Embryonic facial prominence (tissue), 1 donor: ENCODE measurements around the gene NCBP3.
"Not testable (repeated sequence)": the region's sequence is repeated elsewhere in the genome, so short reads cannot be mapped to it uniquely, and the experiment has no call there.

Source experiments
- DNase-seq: peaks from one replicate; pipeline ENCODE4 v3.0.0-alpha.2; 2016; ENCODE audit errors: extremely low spot score

The NCBP3 gene

DNA sequence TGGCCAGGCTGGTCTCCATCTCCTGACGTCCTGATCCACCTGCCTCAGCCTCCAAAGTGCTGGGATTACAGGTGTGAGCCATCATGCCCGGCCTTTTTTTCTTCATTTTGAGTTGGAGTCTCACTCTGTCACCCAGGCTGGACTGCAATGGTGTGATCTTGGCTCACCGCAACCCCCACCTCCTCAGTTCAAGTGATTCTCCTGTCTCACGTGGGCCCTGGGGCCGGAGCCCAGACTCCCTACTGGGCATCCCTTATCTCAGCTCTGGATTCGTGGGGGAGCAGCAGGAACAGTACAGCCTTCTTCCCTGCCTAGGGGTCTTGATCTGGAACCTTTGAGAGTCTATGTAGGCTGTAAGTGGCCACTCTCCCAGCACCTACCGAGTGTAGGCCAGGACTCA is 52.8 kb downstream of the NCBP3 start:
- not testable (repeated sequence) for DNase-seq

DNA sequence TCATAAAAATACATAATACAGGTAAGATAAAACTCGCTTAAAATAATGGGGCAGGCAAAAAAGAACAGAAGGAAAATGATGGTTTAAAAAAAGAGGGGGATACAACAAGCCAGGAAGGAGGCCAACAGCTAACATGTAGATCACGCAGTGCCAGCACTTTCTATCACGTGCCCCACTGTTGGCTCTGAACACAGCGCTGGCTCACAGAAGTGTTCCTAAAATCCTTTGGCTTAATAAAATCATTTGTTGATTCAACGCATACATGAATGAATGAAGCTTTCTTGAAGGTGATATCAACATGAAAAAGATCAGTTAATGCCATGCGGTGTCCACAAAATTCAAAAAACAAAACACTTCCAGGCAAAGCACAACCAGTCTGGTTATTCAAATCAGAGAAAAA is 53.6 kb downstream of the NCBP3 start:
- no peak for DNase-seq

- no peak for DNase-seq
Measured at GRCh38 chr17:3788200-3788599, 57.8 kb downstream of the NCBP3 start.

DNA sequence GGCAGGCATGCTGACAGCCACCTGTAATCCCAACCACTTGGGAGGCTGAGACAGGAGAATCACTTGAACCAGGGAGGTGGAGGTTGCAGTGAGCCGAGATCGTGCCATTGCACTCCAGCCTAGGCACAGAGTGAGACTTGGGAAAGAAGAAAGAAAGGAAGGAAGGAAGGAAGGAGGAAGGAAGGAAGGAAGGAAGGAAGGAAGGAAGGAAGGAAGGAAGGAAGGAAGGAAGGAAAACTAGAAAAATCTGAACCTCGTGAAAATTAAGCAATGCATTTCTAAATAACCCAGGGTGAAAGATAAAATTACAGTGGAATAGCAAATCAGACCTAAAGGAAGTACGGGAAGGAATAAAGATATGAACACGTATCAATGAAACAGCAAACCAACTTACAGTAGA is 60.7 kb downstream of the NCBP3 start:
- DNase-seq: not testable (repeated sequence)

- DNase-seq: no peak
Measured at GRCh38 chr17:3782751-3783150, 63.3 kb downstream of the NCBP3 start.

DNA sequence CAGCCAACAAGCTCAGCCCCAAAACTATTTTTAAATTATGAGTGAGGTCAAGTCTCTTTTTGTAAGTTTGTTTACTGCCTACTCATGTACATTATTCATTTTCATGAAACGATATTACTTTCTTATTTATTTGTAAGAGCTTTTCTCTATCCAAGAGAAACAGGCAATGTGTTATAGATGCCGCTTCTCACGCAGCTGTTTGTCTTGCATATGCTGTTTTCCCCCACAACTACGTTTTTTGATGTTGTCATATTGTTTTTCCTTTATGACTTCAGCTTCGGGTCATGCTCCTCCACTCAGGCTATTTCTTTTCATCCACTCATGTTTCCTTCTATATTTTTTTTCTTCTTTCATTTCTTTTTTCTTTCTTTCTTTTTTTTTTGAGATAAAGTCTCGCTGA is 65.1 kb downstream of the NCBP3 start:
- no peak for DNase-seq

DNA sequence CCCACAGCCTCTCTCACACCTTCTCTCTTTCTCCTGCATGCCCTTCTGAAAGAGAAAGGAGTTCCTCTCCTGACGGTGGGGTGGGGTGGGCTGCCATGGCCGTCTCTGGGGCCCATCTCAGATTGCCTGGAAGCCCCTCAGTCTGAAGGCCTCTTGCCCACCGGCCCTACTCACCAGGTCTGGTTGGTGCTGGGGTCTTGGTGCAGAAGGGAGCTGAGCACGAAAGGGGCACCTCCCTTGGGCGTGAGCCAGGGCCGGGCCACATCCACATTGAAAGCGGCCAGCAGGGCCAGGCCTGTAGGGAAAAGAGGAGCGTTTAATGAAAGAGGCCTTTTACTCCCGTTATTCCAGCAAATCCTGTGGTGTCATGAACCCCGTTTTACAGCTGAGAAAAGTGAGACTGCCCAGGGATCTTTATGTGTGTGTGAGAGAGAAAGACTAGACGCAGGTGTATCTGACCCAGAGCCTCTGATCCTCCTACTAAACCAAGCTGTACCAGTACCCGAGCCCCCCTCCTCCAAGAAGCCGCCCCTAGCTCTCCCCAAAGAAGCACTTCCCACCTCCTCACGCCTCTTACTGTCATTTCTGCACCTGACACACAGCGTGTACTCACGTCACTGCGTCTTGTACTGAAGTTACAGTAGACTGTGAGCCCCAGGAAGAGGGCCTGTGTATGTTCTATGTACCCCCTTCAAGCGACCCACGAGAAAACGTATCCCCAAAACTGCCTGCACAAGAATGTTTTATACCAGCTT is 68.5 kb downstream of the NCBP3 start:
- DNase-seq: no peak

DNA sequence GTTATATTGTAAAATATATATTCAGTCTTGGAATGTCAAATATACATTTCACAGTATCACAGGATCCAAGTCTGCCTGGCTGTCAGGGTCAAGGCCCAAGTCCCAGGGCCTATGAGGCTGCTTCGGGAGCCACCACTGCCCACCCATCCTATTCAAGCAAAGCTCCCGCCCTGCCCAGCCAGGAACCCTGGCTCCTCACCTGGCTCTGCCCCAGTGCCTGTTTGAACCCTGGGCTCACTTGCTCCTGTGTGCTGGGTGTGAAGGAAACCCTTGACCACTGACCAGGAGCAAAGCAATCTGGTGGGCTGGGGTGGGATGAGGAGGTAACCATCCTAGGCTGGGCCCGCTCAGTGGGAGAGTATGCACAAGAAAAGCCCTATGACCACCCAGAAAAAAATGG is 72.1 kb downstream of the NCBP3 start:
- DNase-seq: no peak

DNA sequence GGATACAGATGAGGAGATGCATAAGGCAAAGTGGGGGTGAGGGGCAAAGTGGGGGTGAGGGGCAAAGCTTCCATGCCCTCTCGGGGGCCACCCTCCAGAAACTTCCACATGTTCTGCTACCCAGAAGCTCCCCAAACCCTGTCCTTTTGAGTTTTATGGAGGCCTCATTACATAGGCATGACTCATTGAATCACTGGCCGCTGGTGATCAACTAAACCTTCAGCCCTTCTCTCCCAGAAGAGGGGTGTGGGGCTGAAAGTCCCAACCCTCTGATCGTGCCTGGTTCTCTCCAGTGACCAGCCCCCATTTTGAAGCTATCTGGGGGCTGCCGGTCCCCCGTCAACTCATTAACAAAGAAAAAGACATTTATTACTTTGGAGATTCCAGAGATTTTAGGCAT is 72.5 kb downstream of the NCBP3 start:
- no peak for DNase-seq

DNA sequence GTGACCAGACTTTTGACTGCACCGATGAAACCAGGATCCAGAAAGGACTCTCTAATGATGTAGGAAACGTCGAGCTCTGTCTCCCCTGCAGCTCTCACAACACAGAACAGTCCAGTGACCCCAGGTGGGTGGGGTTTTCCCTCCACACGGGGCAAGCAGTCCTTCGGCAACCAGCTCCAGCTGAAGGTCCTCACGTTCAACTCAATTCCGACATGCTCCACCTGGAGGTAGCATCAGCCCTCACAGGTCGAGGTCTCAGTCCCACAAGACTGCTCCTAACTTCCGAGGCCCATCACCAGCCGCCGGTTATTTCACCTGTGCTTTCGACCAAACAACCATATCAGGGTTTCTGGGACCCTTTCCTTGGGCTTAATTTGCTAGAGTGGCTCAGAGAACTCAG is 73.3 kb downstream of the NCBP3 start:
- no peak for DNase-seq

GRCh38 chr17:3771140-3771539 is 74.9 kb downstream of the NCBP3 start:
- DNase-seq: no peak

DNA sequence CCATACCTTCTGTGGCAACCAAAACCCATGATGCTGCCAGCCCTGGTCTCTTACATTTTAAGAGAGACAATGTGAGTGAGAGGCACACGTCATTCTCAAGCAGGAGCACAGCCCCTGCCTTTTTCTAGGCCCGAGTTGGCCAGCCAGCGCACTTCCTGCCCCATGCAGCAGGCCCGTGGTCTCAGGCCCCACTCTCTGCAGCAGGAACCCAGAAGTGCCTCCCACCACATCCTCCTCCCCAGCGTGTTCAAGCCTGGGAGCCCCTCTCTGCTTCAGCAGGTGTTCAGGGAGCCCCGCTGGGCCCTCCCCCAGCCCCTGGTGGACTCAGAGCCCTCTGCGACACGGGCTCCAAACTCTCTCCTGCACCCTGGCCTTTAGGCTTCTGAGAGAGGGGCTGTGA is 75.6 kb downstream of the NCBP3 start:
- DNase-seq: no peak

- no peak for DNase-seq
Measured at GRCh38 chr17:3768769-3769168, 77.3 kb downstream of the NCBP3 start.

DNA sequence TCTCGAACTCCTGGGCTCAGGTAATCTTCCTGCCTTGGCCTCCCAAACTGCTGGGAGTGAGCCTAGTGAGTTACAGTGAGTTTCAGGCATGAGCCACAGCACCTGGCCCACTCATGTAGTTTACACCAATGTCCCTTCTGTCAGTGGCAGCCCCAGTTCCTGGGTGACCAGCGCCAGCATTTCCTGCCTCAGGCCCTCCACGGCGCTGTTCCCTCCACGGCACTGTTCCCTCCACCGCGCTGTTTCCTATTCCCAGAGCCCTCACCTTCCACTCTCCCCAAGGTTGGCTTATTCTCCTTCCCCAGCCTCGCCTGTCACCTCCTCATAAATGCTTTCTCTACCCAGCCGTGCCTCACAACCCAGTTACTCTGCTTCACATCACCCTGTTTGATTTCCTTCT is 77.7 kb downstream of the NCBP3 start:
- DNase-seq: no peak

GRCh38 chr17:3766779-3767178 is 79.3 kb downstream of the NCBP3 start:
- DNase-seq: no peak

- DNase-seq: no peak
Measured at GRCh38 chr17:3765981-3766380, 80.1 kb downstream of the NCBP3 start.

- no peak for DNase-seq
Measured at GRCh38 chr17:3763777-3764170, 82.3 kb downstream of the NCBP3 start.

DNA sequence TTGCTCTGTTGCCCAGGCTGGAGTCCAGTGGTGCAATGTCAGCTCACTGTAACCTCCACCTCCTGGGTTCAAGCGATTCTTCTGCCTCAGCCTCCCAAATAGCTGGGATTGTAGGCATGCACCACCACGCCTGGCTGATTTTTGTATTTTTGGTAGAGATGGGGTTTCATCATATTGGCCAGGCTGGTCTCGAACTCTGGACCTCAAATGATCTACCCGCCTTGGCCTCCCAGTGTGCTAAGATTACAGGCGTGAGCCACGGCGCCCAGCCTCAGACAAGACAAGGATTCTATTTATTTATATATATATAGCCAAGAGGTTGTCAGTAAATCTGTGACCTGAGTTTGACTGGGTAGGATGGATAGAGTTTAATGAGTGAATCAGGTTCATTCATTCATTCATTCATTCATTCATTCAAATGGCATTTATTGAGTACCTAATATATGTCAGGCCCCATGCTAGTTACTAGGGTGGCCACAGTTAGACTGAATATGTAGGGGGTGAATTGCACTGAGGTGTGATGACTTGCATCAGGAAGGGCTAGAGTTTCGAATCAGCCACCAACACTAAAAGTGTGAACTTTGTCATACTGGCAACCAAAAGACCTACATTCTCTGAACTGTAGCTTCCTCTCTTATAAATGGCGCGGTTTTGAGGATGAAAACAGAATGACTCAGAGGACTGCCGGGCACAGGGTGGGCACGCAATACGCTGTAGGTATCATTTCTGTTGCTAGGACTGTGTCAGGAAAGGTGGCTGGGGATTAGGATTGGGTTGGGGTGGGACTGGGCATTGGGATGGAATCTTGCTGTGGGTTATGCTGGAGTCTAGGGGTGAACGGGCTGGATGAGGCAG is 82.9 kb downstream of the NCBP3 start:
- DNase-seq: no peak

DNA sequence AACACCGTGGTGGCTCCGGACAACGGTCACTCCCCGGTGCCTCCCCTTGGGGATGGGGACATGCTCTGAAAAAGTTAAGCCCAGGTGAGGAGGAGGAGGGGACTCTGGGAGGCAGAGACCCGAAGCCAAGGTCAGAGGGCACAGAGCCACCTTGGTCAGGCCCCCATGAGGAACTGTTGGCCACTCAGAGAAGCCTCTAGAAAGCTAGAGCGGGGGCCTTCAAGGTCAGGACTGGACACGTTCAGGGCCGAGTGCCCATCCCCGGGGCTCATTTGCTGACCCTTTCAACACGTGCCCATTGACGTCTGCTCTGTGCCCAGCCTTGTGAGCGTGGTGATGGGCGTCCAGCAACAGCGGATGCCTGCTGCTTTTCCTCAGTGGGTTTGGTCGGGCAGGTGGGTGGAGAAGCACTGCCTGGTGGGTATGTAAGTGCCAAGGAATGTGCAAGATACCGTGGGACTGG is 84.1 kb downstream of the NCBP3 start:
- no peak for DNase-seq

- no peak for DNase-seq
Measured at GRCh38 chr17:3761036-3761917, 84.8 kb downstream of the NCBP3 start.

DNA sequence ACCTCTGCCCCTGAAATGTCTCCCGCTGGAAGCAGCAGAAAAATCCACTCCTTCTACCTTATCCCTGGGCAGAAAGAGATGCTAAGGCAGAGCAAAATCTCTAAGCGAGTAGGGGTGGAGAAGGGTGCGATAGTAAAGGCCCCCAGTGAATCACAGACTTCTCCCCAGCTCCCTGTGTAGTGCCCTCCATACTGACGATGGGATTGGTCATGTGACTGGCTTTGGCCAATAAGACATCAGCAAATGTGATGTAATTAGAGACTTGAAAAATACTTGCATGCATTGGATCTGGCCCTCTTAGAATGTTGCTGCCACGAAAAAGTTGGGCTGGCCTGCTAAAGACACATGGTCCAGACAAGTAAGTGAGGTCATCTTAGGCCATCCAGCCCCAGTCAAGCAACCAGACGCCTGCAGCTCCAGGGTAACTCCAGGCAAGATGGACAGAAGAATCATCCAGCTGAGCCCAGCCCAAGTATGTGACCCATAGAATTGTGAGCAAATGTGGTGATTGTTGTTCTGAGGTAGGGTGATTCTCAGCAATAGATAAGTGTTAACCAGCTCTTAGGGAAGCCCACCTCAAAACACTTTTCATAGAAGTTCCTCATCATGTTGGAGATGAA is 86.3 kb downstream of the NCBP3 start:
- DNase-seq: no peak
